NCI-H187 treated with DMSO at 0.1 percent for 48 hours (cell line): ENCODE results near the gene ARFGAP2.
"Not testable (repeated sequence)": the region's sequence is repeated elsewhere in the genome, so short reads cannot be mapped to it uniquely, and the experiment has no call there.

ENCODE experiments used
- DNase-seq: peaks from one replicate; lab custom pipeline; 2025; lab: John Stamatoyannopoulos, UW

ARFGAP2 gene

DNA sequence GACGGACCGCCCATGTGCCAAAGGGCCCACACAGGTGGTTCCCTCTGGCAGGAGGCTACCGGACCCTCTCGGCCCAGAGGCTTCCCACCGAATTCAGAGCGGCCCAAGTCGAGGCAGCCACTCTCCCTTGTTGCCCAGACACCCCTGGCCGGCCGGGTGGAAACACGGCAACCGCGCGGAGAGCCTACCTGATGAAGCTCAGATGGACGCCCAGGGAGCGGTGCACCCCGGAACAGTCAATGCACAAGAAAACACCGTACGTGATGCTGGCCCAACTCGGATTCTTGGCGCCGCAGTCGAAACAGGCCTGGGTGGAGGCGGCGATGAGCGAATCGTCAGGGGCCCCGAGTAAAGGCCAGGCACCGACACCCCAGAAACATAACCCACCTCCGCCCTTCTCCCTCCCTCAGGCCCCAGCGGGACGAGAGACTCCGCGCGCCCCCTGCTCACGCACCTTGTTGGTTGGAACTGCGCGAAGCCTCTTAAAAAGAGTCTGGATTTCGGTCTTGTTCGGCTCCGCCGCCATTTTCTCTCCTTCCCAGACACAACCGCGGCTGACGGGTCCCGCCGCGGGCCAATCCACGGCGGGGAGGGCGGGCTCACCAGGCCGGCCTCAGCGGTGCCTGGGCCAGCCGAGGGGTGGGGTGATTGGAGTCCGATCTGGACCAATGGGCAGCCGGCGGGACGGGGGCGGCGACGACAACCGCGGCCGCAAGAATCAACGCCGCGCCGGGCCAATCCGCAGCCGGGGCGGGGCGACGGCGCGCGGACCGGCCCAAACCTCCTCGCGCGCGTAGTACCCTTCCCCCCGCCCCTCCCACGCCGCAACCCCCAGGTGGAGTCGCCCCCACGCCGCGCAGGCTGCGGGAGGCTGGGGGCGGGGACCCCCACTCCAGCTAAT is at the start of gene ARFGAP2:
TSS of gene ARFGAP2 (minus strand) at position 552 of the 901 bp plus-strand sequence. CDS start at position 526, 26 bp downstream.
- peak; percentile 81 for DNase-seq

DNA sequence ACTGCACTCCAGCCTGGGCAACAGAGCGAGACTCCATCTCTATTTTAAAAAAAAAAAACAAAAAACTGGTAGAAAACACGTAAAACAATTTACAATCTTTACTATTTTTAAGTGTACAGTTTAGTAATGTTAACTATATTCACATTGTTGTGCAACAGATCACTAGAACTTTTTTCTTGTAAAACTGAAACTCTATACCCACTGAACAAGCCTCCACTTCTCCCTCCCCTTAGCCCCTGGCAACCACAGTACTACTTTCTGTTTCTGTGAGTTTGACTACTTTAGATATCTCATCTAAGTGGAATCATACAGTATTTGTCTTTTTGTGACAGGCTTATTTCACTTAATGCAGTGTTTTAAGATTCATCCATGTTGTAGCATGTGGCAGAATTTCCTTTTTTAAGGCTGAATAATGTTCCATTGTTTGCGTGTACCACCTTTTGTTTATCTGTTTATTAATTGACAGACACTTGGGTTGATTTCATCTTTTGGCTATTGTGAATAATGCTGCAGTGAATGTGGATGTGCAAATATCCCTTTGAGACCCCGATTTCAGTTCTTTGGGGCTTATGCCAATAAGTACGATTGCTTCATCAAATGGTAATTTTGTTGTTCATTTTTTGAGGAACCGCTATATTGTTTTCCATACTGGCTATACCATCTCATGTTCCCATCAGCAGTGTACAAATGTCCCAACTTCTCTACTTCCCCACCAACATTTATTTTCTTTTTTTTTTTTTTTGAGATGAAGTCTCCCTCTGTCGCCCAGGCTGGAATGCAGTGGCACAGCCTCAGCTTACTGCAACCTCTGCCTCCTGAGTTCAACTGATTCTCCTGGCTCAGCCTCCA is 49.1 kb upstream of the ARFGAP2 start:
- DNase-seq = no peak

DNA sequence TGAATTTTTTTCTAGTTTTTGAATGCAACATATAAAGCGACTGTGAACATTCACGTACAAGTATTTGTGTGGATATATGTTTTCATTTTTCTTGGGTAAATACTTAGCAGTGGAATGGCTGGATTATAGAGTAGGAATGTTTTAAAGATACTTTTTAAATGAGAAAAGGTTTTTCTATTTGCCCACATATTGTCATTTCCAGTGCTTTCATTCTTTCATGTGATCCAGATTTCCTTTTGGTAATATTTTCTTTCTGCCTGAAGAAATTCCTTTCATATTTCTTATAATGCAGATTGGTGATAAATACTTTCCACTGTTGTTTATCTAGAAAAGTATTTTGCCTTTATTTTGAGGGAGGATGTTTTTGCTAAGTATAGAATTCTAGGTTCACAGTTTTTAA is 46.0 kb upstream of the ARFGAP2 start:
- no peak for DNase-seq

DNA sequence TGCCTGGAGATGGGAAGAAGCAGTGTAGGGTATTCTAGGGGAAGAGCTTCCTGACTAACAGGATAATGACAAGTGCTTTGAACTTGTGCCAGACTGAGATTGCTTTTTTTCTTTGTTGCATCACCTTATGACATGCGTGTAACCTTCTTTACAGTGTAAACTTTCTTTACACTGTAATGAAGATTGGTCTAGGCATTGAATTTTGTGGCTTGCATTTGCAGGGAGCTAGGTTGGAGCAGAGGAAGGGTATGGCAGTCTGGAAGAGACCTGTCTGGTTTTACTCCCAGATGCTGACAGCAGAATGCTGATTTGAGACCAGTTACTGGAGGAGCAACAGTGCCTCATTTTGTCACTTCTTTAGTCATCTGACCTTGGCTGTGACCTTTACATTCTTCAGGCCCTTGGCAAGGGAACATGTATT is 43.7 kb upstream of the ARFGAP2 start:
- DNase-seq = no peak

DNA sequence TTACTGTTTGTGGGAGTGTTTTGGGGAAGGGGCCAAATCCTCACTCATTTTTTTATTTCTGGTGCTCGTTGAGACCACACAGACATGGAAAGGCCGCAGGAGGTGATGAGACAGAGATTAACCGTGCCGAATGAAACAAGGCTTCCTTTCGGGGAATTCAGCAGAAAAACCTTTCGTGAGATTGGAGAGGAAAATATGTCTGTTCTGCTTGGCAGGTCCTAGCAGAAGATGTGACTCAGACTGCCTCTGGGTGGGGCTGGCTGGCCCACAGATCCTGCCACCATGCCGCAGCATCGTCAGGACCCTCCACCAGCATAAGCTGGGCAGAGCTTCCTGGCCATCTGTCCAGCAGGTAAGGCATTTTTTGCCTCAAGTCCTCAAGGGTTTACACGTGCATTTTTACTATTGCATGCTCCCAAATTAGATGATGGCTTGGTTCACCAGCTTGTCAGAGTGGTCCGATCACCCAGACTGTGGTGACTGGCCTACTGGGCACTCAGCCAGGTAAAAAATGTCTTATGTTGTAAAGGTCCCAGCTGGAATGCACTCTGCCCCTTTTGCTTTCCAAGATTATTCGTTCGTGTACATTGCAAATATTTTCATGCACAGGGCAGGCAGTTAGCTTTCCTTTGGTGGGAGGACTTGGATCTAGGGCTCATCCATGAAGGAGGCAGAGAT is 39.6 kb upstream of the ARFGAP2 start:
- DNase-seq = no peak

DNA sequence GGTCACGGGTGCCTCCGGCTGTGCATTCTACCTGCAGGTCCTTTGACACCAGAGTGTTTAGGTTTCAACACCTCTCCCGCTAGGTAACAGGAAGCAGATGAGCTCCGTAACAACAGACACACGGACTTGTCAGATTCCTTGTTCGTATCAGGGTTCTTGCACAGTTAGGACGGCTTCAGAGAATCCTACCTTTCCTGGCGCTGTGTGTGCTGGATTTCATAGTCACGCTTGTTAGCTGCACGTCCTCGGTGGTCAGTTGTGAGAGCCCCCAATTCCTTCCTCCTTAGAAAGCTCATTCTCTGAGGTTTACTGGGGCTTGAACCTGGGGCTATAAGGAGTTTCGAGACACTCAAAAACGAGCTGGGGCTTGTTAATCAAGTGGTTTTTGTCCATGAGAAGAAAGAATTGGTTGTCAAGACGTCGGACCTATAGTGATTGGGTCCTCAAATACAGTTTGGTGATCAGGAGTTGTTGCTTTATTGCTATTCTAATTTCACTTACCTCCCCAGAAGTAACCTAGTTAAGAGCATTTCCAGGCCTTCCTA is 38.8 kb upstream of the ARFGAP2 start:
- peak; percentile 56 for DNase-seq

DNA sequence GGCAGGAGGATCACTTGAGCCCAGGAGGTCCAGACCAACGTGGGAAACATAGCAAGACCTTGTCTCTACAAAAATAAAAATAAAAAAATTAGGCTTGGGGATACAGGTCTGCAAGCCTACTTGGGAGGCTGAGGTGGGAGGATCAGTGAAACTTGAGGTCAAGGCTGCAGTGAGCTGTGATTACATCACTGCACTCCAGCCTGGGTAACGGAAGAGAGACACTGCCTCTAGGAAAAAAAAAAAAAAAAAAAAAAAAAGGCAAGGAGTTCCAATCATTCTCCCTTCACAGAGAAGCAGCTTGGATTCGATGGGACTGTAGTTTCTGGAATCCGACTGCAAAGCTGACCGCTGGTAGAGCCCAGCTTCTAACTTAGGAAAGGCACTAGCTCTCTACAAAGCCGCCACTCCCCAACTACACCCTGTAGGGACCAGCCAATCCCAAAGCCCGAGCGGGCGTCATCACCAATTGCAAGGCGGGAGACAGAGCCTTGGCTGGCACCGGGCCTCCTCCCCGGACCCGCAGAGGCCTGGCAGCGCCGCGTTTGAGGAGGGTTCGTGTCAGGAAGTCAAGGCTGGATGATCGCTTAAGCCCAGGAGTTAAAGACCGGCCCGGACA is 37.4 kb upstream of the ARFGAP2 start:
- DNase-seq = peak; percentile 53

DNA sequence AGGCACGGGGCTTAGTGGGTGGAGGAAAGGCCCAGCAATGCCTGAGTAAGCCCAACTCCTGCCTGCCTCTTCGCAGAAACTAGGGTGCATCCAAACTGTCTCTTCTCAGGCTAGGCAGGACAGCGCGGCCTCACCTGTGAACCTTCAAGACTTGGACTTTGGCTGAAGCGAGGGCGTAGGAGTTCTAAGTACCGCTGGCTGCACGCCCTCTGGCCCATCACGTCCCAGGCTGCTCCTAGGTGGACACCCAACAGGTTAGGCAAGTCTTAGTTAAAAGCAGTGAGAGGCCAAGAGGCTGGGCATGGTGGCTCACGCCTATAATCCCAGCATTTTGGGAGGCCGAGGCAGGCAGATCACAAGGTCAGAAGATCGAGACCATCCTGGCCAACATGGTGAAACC is 36.3 kb upstream of the ARFGAP2 start:
- DNase-seq = no peak

DNA sequence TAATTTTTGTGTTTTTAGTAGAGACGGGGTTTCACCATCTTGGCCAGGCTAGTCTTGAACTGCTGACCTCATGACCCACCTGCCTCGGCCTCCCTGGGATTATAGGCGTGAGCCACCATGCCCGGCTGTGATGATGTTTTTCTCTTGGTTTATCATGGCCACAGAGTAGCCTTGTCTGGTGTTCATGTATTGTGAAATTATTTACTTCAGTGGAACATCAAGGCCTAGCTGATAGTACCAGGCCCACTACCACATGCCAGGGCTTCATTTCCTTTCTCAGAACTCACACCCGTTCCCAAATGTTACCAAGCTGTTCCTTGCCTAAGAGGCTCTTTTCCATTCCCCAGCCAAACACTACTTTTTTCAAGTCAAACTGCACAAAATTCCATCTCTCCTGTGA is 31.9 kb upstream of the ARFGAP2 start:
- DNase-seq = no peak

DNA sequence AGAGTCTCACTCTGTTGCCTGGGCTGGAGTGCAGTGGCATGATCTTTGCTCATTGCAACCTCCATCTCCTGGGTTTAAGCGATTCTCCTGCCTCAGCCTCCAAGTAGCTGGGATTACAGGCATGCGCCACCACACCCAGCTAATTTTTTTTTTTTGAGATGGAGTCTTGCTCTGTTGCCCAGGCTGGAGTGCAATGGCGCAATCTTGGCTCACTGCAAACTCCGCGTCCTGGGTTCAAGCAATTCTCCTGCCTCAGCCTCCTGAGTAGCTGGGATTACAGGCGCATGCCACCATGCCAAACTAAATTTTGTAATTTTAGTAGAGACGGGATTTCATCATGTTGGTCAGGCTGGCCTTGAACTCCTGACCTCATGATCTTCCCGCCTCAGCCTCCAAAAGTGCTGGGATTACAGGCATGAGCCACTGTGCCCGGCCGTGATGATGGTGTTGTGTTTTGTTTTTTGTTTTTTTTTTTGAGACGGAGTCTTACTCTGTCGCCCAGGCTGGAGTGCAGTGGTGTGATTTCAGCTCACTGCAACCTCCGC is 31.4 kb upstream of the ARFGAP2 start:
- not testable (repeated sequence) for DNase-seq

DNA sequence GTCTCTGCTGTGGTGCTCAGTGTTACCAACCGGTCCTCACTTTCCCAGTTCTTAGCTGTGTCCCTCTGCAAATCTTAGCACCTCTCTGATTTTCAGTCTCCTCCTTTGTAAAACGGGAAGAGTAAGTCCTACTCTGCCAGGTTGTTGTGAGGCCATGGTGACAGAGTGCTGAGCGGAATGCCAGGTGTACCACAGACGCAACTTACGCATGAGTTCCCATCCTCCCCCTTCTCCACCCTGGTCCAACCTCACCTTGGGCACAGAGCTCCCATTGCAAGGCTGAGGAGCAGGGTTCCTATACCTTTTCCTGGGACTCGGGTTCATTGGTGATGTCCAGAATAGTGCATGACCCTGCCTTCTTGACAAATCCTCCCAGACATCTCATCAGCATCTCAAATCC is 30.8 kb upstream of the ARFGAP2 start:
- DNase-seq = no peak

DNA sequence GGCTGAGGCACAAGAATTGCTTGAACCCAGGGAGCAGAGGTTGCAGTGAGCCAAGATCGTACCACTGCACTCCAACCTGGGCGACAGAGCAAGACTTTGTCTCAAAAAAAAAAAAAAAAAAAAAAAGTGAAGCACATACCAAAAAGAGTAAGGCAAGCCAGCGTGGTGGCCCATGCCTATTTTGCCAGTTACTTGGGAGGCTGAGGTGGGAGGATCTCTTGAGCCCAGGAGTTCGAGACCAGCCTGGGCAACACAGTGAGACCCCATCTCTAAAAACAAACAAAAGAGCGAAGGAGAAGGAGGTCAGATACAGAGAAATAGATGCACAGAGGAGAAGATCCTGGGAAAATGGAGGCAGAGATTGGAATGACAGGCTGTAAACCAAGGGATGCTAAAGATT is 29.9 kb upstream of the ARFGAP2 start:
- DNase-seq = not testable (repeated sequence)

DNA sequence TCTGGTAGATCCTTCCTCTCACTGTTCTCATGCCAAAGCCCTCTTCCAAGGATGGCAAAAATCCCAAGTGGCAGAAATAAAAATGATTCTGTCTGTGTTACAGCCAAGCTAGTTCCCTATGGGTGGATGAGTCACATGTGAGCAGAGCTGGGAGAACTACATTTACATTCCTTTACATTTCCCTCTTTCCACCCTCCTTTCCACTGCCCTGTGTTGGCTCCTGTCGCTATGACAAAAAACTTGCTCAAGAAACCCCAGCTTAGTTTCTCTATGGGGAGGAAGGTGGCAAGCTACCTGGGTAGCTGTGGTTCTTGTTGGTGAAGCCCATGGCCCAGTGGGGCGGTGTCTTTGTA is 27.9 kb upstream of the ARFGAP2 start:
- DNase-seq = no peak

DNA sequence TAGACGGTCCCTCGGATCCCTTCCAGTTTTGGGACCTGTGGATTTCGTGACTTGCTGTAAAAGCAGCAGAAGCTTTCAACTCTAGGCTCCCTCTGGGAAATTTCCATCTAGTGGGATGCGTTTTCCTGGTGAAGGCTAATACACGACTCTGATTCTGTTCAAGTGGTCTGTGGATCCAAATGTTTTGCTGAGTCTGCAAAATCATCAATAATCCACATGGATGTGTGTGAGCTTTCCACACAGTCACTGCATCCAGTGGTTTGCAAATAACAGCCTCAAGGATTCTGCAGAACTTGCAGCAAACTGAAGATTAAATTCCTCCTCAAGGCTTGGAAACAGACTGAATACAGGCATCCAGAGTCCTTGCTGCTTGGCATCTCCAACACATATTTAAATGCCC is 25.9 kb upstream of the ARFGAP2 start:
- DNase-seq = no peak

DNA sequence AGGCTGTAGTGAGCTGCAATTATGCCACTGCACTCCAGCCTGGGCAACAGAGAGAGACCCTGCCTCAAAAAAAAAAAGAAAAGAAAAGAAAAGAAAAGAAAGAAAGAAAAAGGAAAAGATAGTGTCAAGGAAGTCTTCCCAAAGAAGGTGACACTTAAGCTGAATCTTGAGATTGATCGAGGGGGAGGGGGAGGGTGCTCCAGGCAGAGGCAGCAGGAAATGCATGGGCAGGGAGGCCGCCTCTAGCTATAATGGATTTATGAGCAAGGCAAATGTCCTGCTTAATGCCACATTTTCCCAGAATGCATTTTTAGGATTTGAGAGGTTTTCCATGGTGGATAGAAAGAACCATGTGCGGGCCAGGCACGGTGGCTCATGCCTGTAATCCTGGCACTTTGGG is 24.3 kb upstream of the ARFGAP2 start:
- DNase-seq = no peak

DNA sequence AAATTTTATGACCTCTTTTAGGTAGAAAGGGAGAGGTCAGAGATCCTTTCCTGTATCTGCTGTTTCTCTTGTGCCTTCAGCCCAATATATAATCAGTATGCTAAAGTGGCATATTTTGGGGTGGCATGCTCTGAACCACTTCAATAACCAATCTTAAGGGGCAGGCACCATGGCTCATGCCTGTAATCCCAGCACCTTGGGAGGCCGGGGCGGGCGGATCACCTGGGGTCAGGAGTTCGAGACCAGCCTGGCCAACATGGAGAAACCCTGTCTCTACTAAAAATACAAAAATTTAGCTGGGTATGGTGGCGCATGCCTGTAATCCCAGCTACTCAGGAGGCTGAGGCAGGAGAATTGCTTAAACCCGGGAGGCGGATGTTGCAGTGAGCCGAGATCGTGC is 21.5 kb upstream of the ARFGAP2 start:
- not testable (repeated sequence) for DNase-seq

DNA sequence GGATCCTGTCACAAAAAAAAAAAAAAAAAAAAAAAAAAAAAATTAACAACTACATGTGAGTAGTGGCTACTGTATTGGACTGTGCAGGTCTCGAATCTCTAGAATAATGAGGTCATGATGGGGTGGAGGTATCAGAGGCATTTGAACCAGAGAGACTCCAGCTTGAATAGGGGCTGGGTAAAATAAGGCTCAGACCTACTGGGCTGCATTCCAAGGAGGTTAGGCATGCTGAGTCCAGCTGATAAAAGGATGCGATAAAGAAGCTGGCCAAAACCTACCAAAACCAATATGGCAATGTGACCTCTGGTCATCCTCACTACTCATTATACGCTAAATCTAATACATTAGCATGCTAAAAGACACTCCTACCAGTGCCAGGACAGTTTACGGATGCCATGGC is 15.4 kb upstream of the ARFGAP2 start:
- no peak for DNase-seq

DNA sequence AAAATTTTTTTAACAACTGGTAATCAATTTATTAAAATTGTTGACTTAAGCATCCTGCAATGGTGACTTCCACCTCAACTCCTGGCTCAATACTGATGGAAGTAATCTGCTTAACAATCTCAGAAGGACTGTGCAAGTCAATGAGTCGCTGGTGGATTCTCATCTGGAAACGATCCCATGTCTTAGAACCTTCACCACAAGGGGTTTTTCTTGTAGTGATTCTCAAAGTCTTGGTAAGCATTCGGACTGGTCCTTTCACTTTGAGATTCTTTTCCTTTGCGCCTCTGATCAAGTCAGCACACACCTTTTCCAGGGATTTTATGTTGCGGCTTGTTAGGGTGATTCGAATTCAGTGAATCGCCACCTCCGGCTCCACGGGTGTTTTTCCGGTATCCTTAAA is 14.5 kb upstream of the ARFGAP2 start:
- DNase-seq = not testable (repeated sequence)

DNA sequence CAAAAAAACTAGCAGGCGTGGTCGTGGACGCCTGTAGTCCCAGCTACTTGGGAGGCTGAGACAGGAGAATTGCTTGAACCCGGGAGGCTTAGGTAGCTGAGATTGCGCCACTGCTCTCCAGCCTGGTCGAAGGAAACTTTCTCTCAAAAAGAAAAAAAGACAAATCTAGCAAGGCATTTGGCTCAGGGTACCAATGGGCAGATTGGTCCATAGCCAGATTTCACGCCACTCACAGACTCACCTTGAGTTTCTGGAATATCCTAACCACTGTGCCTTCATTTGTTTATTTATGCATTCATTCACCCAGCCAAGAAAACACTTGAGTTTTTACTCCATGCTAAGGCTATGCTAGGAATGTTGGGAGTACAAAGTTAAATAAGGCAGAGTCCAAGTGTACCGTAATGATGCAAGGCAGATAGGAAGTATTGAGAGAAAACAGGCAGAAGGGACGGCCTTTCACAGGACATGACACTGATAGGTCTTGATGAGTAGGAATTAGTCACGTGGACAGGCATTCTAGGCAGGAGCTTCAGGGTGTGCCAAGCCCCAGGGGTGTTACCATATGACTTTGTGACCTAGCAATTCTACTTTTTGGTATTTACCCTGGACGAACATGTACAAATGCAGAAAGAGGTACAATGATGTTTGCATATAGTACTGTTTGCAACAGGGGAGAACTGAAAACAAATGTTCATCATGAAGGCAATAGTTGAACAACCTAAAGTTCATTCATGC is 12.6 kb upstream of the ARFGAP2 start:
- DNase-seq = no peak

DNA sequence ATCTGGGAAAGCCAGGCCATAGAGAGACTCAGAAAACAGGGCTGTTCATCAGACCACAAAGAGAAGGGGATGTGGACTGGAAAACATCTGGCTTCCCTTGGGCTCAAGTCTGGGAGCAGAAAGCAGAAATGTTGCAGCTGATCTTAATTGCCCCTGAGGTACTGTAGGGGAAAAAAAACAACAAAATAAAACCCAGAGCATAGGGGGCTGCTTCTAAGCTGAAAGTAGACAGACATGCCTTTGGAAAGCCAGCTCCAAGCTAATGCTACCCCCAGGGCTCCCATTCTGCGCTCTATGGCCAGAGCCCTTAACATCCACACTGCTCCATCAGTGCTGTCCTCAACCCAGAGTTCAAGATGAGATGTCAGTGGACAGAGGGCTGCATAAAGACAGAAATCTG is 11.6 kb upstream of the ARFGAP2 start:
- no peak for DNase-seq

DNA sequence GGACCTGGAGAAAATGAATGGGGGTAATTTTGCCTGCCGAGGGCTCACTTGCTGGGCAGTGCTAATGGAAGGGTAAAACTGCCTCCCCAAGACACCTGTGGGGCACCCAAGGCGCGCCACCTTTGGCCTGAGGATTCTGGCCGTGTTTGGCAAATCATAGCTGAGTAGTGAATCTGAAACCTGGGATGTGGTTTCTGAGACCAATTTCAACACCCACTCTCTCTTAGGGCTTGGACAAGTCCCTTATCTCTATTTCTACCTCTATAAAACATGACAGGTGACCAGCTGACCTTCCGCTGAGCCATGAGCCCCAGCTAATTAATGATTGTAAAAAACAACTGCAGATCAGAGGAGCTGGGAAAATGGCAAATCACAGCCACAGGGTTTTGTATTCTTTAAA is 11.0 kb upstream of the ARFGAP2 start:
- DNase-seq = no peak
